NCI-H510A treated with DMSO at 0.1 percent for 48 hours (cell line): ENCODE data around the gene ARHGAP27.
A peak's percentile ranks its signal among the peaks of the same experiment; 100 is the strongest.

ENCODE experiments used
- DNase-seq: peaks from one replicate; lab custom pipeline; 2025; lab: John Stamatoyannopoulos, UW

ARHGAP27 gene

GRCh38 chr17:45384047-45384788, 48.5 kb downstream of the ARHGAP27 start:
- no peak for DNase-seq

- DNase-seq = no peak
Measured at GRCh38 chr17:45383003-45383402, 49.7 kb downstream of the ARHGAP27 start.

- DNase-seq = no peak
Measured at GRCh38 chr17:45382226-45382625, 50.4 kb downstream of the ARHGAP27 start.

- DNase-seq = no peak
Measured at GRCh38 chr17:45380991-45381390, 51.7 kb downstream of the ARHGAP27 start.

GRCh38 chr17:45380046-45380765, 52.5 kb downstream of the ARHGAP27 start:
- no peak for DNase-seq

- no peak for DNase-seq
Measured at GRCh38 chr17:45377401-45377800, 55.3 kb downstream of the ARHGAP27 start.

GRCh38 chr17:45376171-45377005, 56.3 kb downstream of the ARHGAP27 start:
- peak; percentile 46 for DNase-seq

GRCh38 chr17:45374501-45374900, 58.2 kb downstream of the ARHGAP27 start:
- no peak for DNase-seq

- DNase-seq = no peak
Measured at GRCh38 chr17:45372325-45372869, 60.3 kb downstream of the ARHGAP27 start.

GRCh38 chr17:45371414-45372324, 61.0 kb downstream of the ARHGAP27 start:
- DNase-seq = no peak

- DNase-seq = no peak
Measured at GRCh38 chr17:45370949-45371413, 61.7 kb downstream of the ARHGAP27 start.

- no peak for DNase-seq
Measured at GRCh38 chr17:45369421-45369820, 63.2 kb downstream of the ARHGAP27 start.

- DNase-seq = no peak
Measured at GRCh38 chr17:45368651-45369050, 64.0 kb downstream of the ARHGAP27 start.

- no peak for DNase-seq
Measured at GRCh38 chr17:45367216-45367615, 65.5 kb downstream of the ARHGAP27 start.

- DNase-seq = no peak
Measured at GRCh38 chr17:45366691-45367090, 66.0 kb downstream of the ARHGAP27 start.

GRCh38 chr17:45366049-45366448, 66.6 kb downstream of the ARHGAP27 start:
- no peak for DNase-seq

GRCh38 chr17:45364531-45365390, 67.9 kb downstream of the ARHGAP27 start:
- peak; percentile 54 for DNase-seq

- DNase-seq = no peak
Measured at GRCh38 chr17:45363498-45363897, 69.2 kb downstream of the ARHGAP27 start.

GRCh38 chr17:45361976-45362375, 70.7 kb downstream of the ARHGAP27 start:
- no peak for DNase-seq

- no peak for DNase-seq
Measured at GRCh38 chr17:45361451-45361850, 71.2 kb downstream of the ARHGAP27 start.
